ENCODE data around the gene VIPR2.
A peak's percentile ranks its signal among the peaks of the same experiment; 100 is the strongest.

Gene VIPR2

DNA sequence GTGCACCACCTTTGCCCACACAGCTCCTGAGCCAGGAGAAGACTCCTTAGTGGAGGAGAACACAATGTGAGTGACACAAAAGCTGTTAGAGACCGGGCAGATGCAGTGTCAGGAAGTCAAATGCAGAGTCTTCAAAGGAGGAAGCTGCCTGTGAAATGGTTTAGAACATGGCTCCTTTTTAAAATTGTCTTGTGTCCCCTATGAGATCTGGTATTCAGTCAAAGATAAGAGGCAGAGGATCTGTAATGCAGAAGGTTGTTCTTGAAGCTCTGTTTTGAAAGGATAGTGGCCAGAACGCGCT is 133.0 kb downstream of the VIPR2 start:
- H3K4me3 ChIP-seq (ENCODE audit: low read depth, low read length): no peak overlapping the region
- no peak for TF ChIP-seq CTCF (IDR thresholded peaks at IDR 0.05; ENCODE audit: control insufficient read depth, extremely low read depth, insufficient read depth)
- no peak for DNase-seq (ENCODE audit: low read depth)

DNA sequence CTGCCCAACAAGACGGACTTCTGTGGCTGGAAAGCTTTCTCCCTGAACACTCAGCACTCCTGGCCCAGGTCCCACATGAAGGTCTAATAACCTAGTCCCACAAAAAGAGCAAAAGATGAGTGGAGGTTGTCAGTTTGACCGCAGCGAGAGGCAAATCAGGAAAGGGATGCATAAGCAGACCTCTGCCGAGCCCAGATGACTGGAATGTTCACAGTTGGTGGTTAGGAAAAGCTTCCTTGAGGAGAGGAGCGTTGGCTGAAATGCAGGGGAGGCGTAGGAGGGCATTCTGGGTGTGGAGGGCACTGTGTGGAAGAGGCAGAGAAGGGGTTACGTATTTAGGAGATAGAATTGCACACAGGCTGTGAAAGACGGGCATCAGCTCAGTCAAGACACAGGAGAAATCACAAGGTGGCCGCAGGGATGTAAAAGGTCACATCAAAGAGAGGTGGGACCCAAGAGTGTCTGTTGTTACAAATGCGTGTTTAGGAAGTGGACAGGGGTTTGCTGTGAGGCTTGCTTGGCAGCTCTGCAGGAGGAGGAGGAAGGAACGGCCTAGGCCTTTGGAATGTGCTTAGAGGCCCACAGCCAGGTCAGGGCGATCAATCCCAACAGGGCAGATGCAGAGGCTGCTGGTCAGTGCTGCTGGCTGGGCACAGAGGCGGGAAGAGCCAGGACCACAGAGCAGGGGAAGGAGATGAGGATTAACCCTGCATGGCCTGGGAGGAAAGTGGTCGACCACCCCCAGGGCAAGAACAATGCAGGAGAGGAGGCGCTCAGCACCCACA is 133.5 kb downstream of the VIPR2 start:
- H3K4me3 ChIP-seq (ENCODE audit: low read depth, low read length): no peak overlapping the region

GRCh38 chr7:159010411-159010810 is 134.3 kb downstream of the VIPR2 start:
- no peak for TF ChIP-seq CTCF (IDR thresholded peaks at IDR 0.05; ENCODE audit: control insufficient read depth, extremely low read depth, insufficient read depth)
- H3K4me3 ChIP-seq (ENCODE audit: low read depth, low read length): no peak overlapping the region
- DNase-seq (ENCODE audit: low read depth): no peak

More for the DNA sequence above, 133.5 kb downstream of the VIPR2 start:
- TF ChIP-seq CTCF (IDR thresholded peaks at IDR 0.05; ENCODE audit: control insufficient read depth, extremely low read depth, insufficient read depth): no peak
- DNase-seq (ENCODE audit: low read depth): no peak

- no peak overlapping the region for H3K4me3 ChIP-seq (ENCODE audit: low read depth, low read length)
- no peak for TF ChIP-seq CTCF (IDR thresholded peaks at IDR 0.05; ENCODE audit: control insufficient read depth, extremely low read depth, insufficient read depth)
- DNase-seq (ENCODE audit: low read depth): no peak
Observed at GRCh38 chr7:159009951-159010350, 134.7 kb downstream of the VIPR2 start.

DNA sequence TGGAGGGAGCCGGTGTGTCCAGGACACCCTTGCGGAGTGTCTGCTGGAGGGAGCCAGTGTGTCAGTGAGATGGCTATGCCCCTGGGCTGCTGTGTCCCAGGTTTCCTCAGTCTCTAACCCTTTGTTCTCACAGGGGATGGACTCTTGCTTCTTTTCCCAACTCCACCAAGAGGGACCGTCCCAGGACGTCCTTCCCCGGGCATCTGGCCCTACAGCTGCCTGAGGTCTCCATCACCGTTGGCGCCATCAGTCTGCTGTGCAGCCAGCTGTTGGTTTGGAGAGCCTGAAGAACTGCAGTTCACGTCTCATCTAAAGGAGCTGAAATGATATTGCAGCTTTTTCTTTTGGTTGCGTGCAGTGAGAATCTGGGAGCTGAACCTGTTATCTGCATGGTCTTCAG is 136.2 kb downstream of the VIPR2 start:
- no peak for DNase-seq (ENCODE audit: low read depth)
- no peak overlapping the region for H3K4me3 ChIP-seq (ENCODE audit: low read depth, low read length)
- TF ChIP-seq CTCF (IDR thresholded peaks at IDR 0.05; ENCODE audit: control insufficient read depth, extremely low read depth, insufficient read depth): no peak

- peak; percentile 51 for DNase-seq (ENCODE audit: low read depth)
- TF ChIP-seq CTCF (IDR thresholded peaks at IDR 0.05; ENCODE audit: control insufficient read depth, extremely low read depth, insufficient read depth): no peak
- no peak overlapping the region for H3K4me3 ChIP-seq (ENCODE audit: low read depth, low read length)
Observed at GRCh38 chr7:159007996-159008389, 136.7 kb downstream of the VIPR2 start.

GRCh38 chr7:159007364-159007995 is 137.2 kb downstream of the VIPR2 start:
- no peak for DNase-seq (ENCODE audit: low read depth)
- no peak for TF ChIP-seq CTCF (IDR thresholded peaks at IDR 0.05; ENCODE audit: control insufficient read depth, extremely low read depth, insufficient read depth)
- no peak overlapping the region for H3K4me3 ChIP-seq (ENCODE audit: low read depth, low read length)
